Fibroblast of gingiva (primary cell): ENCODE results near the gene GSC2.

Experiments
- DNase-seq: peaks from one replicate; pipeline ENCODE4 v3.0.0-alpha.2; 2011; ENCODE audit warnings: low read depth

Gene GSC2

DNA sequence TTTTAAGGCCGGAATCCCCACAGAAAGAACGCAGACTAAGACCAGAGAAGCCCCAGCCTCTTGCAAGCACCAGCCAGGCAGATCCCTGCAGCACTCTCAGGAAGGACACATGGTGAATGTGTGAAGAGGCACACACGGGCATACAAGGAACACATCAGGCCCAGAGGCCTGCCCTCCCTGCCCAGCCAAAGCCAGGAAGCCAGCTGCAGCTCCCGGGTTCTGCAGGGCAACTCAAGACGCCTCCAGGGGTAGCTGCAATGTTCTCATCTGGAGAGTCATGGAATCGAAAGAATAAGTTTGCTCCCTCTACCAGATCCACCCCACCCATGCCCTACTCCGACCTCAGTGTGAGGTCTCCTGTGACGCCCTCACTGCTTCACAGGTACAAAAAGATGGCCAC lies 30.1 kb downstream of the GSC2 start:
- no peak for DNase-seq

DNA sequence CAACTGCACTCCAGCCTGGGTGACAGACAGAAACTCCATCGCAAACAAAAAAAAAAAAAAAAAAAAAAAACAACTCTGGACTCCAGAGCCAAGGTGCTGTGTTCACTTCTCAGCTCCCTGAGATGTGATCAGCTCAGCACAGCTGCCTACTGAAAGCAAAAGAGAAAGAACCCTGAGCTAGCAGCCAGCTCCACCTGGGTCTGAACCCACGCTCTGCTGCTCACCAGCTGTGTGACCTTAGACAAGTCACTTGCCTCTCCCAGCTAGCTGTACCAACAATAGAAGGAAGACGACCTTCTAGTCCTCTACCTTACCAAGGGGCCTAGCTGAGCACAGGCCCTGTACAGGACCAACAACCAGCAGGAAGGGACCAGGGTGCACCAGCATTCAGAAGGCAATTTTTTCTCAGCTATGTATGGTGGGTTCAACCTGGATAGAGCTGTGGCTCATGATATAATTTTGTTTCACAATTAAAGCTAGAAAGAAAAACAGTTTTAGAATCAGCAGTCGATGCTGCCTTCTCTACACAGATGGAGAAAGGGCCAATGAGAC lies 31.7 kb downstream of the GSC2 start:
- DNase-seq, result no peak

DNA sequence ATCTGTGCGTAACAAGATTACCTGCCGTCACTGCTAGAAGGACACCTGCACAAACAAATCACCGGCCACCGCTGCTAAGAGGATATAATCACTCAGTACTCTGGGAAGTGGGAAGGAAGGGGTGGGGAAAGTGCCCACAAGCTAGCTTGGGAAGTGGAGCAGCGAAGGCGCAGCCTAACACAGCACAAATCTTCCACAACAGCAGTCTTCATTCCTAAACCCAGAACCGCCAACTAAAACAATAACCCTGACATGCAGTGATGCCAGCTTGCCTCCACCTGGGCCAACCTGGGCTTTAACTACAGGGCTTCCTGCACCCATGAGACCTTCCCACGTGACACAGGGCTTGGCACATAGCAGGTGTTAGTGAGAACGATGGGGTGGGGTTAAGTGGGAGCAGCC lies 33.0 kb downstream of the GSC2 start:
- no peak for DNase-seq

DNA sequence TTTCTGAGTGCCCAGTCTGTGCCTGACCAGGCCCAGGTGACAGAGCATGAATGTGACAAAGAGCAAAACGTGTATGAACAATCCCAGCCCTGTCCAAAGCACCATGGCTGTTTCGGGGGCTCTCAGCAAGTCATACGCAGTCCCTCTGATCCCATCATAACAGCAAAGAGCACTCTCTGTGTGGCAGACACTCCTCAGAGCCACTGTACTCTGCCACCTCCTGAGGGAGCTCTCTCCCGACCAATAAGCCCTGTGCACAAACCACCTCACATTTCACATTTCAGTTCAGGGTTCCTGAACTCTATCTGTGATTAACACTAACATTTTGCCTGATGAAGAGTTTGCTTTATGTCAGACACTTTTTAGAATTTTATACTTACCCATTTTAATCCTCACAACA lies 34.5 kb downstream of the GSC2 start:
- DNase-seq, result no peak

DNA sequence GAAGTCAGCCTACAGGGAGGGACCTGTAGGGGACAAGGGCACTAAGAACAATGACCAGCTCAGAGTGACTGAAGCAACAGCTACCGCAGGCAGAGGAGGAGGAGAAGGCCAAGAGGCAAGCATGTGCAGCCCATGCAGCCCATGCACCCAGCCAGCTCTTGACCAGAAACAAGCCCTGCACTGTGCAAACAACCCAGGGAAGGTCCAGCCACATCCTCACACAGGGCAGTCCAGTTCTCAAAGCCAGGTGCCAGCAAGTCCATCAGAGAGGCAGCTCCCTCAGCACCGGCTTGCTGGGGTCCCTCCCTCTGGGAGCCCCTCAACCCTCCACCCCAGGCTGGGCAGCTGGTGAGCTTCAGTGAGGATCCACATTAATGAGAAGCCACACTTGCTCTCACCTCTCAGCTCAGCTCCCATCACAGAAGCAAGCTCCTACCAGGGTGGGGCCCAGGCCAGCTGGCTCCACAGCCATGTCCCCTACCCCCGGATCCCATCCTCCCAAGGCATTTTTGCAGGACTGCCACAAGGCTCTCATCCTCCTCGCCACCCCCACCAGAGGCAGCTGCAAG lies 35.0 kb downstream of the GSC2 start:
- DNase-seq, result no peak

DNA sequence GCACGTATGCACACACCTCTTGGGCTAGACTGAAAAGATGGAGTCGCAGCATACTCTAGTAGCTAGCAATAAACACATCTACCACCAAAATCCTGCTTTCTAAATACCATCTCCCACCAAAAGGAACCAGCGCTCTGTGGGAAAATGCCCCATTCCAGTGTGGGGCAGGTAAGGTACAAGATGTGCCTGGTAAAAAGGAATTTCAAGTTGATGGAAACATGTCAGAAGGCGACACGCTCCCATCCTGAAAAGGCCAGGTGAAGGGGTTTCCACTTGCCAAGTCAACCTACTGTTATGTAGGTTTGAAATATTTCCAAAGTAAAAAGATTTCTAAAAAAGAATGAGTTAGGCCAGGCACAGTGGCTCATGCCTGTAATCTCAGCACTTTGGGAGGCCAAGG lies 36.7 kb downstream of the GSC2 start:
- DNase-seq, result no peak

DNA sequence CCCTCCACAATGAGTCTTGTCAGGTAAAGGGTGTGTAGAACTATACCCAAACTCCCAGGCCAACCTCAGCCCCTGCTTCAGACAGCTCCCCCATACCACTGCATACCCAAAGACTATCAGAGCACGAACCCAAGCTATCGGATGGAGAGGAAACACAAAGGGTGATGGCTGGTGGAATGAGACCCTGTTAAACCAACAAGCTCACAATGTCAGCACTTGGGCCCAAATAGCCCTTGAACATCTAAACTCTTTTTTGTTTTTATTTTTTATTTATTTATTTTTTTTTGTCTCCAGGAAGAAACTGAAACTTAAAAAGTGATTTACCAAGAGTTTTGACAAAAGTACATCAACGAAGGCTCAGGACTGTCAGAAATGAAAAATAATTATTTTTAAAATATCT lies 38.5 kb downstream of the GSC2 start:
- no peak for DNase-seq

DNA sequence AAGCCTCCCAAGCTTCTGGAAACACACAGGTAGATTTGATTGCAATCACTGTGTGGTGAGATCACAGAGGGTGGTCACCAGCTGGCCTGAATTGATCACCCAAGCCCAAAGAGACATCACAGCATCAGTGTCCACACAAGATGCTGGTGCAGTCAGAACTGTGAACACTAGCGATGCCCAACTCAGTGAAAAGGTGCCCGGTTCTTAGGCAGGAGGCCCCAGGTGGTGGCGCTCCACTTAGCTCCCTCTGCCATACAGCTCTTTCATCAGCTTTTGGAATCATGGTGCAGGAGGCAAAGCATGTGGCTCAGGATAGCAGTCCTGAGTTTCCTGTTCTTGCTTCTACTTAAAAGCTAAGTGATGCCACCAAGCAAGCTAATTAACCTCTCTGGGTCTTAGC lies 39.0 kb downstream of the GSC2 start:
- no peak for DNase-seq

DNA sequence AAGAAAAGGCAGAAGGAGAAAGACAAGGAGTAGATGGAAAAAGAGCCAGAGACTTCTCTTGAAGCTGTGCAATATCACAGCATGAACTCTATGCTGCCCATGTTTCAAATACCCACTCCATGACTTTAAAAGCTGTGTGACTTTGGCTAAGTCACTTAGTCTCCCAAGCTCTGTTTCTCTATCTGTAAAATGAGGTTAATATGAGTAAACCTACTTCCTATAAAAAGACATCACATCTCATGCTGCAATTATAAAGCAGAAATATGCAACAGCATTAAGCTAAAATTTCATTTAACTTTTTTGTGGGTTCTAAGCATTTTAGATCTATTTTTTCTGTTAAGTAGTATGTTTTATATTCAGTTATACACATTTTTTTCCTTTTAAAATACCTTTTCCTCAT lies 39.4 kb downstream of the GSC2 start:
- DNase-seq, result no peak

DNA sequence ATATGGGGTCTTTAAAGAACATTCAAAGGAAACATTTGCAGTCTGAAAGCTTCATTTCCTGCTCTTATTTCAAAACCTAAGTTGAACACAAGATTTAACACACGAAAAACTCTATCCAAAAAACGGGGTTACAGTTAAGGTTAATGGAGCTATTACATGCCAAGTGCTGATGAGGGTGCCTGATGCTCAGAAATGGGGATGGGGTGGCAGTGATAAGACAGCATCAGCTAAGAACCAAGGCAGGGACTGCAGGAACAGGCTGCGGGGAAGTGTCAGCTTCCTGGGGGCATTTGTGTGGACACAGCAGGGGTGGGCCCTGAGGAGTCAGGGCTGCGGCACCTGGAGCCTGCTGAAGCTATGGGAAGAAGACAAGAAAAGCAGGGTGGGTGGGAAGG lies 40.0 kb downstream of the GSC2 start:
- DNase-seq, result no peak

DNA sequence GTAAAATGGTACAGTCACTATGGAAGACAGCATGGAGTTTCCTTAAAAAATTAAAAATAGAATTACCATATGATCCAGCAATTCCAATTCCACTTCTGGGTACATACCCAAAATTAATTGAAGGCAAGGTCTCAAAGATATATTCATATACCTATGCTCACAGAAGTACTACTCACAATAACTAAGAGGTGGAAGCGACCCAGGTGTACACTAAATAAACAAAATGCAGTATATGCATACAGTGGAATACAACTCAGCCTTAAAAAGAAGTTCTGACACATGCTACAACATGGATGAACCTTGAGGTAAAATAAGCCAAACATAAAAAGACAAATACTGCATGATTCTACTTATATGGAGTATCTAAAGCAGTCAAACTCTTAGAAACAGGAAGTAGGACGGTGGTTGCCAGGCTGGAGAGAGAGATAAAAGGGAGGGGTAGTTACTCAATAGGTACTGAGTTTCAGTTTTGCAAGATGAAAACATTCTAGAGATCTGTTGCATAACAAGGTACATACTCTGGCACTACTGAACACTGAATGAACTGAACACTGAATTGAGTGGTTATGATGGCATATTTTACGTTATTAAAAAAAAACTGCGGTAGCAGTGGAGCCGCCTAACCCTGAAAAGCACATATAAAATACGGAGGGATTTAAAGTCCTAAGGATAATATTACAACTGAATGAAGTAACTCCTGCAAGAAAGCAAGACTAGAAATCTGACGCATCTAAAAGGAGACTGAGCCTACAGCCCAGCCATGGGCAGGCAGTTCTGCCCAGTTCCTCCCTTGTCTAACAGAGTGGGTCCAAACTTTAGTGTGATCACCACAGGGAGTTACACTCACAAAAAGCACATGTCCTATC lies 40.7 kb downstream of the GSC2 start:
- DNase-seq, result peak; percentile 83

DNA sequence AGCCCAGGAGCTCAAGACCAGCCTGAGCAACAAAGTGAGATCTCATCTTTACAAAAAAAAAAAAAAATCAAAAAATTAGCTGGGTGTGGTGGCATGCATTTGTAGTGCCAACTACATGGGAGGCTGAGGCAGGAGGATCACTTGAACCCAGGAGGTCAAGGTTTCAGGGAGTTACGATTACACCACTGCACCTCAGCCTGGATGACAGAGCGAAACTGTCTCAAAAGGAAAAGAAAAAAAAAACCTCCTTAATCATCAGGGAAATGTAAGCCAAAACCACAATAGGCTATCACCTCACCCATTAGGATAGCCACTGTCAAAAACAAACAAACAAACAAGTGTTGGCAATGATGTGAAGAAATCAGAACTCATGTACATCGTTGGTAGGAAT lies 41.3 kb downstream of the GSC2 start:
- DNase-seq, result no peak

DNA sequence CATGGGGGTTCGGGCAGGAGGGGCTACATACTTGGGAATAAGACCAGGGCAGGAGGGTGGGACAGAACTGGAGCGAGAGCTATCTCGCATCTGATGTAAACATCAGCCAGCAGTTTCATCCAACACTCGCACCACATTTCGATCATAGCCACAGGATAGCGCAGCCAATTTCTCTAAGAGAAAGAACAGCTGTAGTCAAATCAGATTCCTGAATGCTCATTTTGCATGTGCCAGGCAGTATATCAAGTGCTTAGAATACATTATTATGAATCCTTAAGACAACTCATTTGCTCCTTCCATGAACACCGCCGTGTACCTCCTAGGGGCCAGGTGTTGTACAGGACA lies 42.4 kb downstream of the GSC2 start:
- no peak for DNase-seq

DNA sequence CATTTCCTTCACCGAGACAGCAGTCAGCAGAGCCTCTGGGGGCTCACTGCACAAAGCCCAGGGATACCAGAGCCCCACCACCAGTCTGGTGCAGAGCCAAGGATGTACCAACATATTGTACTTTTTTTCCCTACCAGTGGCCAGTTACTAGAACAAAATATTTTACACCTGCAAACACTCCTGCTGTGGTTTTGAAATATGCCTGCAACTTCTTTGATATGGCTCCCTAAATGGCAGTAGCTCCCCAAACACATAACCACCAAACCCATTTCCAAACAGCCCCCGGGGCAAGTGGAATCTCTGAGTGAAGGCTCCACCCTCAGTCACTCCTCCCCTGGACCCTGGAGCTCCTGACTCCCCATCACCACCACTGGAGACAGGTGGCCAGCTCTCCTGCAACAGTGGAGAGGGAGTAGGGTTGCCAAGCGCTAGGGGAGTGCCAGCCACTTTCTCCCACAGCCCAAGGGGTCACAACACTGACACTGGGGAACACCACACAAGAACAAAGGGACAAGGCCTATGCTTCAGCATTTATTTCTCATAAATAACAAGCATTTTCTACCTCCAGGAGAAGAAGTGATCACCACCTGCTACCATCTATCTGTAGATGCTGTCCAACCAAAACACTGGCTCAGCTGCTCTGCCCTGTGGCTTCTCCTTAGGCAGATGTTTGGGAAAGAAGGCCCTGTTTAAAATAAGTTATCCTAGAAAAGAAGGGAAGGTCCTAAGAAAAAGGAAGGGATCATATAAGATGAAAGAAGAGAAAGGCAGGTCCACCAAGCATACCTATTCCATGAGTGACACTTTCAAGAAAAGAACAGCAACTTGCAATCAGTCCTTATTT lies 43.0 kb downstream of the GSC2 start:
- DNase-seq, result no peak

DNA sequence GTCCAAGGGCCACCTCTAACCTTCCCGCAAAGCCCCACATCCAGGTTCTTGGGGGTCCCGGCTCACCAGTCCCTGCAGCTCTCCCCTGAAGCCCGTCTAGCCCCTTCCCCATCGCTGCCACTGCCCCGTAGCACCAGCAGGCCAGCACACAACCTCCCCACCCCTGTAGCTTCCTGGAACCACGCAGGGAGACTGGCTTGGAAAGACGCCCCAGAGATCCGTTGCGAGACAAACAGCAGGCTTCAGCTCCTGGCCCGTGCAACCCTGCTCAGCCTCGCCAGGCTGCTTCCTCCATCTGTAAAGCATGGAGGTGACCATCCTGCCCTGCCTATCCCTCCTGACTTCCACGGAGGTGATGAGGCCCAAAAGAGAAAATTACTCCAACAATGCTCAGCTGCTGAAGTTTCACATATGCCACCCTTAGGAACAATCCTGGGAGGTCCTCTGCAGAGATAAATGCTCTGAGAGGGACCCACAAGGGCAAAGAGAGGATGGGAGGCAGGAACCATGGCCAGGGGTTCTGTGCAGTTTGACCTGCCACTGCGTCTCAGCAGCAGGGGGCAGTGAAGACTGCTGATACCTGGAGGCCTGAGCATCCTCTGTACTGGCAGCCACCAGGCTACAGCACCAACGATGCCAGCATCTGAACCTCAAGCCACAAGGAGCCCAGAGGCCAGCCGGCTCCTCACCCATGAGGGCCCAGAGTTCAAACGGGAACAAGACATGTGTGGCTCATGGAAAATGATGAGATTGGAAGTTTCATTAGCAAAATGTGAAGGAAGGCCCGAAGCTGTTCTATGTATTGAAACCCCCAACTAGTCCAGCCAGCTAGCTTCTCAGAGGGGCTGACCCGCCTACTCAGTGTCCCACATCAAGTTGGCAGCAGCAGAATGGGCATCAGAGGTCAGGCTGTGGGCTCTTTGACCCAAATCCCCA lies 44.0 kb downstream of the GSC2 start:
- DNase-seq, result no peak

DNA sequence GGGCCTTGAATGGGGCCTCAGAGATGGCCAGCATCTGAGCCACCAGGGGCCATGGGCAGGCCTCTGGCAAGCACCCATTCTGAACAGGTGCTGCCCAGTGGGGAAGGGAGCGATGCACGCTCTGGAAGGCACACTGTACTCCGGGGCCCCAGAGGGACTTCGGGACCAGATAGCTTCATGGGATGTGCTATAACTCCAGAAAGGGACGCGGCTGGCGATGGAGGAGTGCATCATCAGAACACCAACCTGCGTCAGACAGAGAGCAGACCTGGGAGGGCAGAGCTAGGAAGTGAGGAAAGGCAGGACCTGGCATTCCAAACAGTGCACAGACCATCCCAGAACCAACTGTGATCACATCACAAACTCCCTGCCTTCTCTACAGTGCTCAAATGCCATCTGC lies 44.6 kb downstream of the GSC2 start:
- DNase-seq, result no peak

DNA sequence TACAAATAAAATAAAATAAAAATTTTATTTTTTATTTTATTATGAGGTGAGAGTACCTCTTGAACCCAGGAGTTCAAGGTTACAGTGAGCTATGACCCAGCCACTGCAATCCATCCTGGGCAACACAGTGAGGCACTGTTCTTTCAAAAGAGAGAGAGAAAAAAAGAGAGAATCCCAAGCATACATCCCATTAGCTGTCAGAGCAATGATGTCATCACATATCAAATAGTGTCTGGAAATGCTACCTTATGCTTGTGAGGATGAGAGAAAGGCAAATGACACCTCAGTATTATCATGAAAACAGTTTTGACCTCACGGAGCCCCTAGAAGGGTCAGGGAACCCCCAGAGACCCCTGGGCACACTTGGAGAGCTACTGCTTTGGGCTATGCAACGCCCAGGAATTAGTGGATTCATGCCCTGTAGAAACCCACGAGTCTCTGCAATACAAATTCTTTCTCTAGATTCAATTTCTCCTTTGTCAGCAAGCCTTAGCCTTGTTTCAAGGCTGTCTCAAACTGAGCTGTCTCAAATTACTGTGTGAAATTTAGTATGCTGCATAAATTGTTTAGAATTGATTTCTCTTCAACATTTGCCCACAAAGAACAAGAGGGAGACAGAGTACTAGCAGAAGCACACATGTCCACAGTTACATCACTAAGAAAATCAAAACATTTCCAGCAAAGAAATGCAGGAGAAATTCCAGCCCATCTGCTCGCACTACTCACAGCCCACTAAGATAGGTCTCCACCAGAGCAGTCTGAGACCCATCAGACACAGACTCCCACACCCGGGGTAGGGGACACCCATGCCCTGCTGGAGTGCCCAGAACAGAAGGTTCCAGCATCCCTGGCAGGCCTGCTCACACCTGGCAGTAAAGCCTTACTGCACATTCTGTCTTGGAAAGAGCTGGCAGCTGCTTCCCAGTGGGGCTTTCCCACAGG lies 45.9 kb downstream of the GSC2 start:
- DNase-seq, result peak; percentile 80

DNA sequence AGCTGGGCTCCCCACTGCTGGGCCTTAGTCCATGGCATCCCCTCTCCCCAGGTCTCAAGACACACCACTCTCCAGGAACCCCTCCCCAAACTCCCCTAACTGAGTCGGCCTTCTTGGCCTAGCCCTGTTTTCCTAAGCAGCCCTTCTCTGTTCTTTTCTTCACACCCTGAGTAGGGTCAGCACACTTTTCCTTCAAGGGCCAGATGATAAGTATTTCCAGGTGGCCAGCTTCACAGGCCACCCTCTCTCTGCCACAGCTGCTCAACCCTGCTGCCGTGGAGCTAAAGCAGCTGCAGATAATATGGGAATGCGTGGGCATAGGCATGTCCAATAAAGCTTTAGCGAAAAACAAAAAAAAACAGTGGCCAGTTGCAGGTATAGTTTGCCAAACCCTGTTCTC lies 51.9 kb downstream of the GSC2 start:
- DNase-seq, result no peak

DNA sequence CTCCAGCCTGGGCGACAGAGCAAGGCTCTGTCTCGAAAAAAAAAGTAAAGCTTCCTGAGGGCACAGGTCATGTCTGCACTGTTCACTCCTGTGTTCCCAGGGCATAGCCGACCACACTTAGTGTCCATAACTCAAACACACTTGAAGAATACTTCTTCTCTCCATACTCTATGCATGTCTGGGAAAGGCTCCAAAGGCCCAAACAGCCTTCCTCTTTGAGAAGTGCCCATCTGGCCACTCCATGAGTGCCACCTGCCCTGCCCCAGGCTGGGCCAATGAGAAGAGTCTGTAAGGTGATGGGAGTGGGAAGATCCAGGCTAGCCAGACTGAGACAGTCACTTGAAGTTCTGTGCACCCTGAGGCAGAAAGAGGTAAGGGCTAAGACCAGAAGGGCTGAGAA lies 52.6 kb downstream of the GSC2 start:
- no peak for DNase-seq
